ENCODE data around the gene CTSA. TPM values are rescaled to one million over a fixed set of nuclear protein-coding genes. Genes with fewer than 3 reads are reported as not detected.
A peak's percentile ranks its signal among the peaks of the same experiment; 100 is the strongest.

CTSA gene
- total RNA-seq (ENCODE audit: low replicate concordance), result 15.1 and 30.9 TPM in 2 replicates

GRCh38 chr20:45890985-45891983 lies at the start of gene CTSA, which contains the start of gene NEURL2:
Gene CTSA, plus strand, starts transcription at chr20:45891335. Its CDS starts 234 bp downstream, at chr20:45891569.
Gene NEURL2, minus strand, starts transcription at chr20:45891208. Its CDS starts 217 bp downstream, at chr20:45890991.
- no peaks in the 10 kb centered on the region for H3K36me3 ChIP-seq
- TF ChIP-seq CTCF (IDR thresholded peaks at IDR 0.05) (no peak), EZH2phosphoT487 (IDR thresholded peaks at IDR 0.05) (no peak), EZH2 (IDR thresholded peaks at IDR 0.05) (no peak)
- H3K9ac ChIP-seq, result peak within 1 kb of the TSS; percentile 56
- Mint-ChIP-seq H3K27me3 (ENCODE audit: insufficient read depth, low read depth) (peaks cover 6% of the 10 kb centered on the region), H3K36me3 (peaks cover 4% of the 10 kb centered on the region), H3K9me3 (no peaks in the 10 kb centered on the region), H3K4me1 (peaks cover 32% of the 10 kb centered on the region), H3K4me3 (peak within 1 kb of the TSS; percentile 94), H3K27ac (peak within 1 kb of the TSS; percentile 66)
- no peak within 1 kb of the TSS for H3K27ac ChIP-seq
- peak within 1 kb of the TSS; percentile 88 for H3K4me3 ChIP-seq
- H3K4me2 ChIP-seq, result peak within 1 kb of the TSS; percentile 91
- peak within 1 kb of the TSS; percentile 92 for H2AFZ ChIP-seq (replicated peaks)
- H3K79me2 ChIP-seq (ENCODE audit: low read depth), result no peaks in the 10 kb centered on the region
- H3F3A ChIP-seq (ENCODE audit: low read depth), result peaks cover 4% of the 10 kb centered on the region
- no peaks in the 10 kb centered on the region for H3K9me3 ChIP-seq (ENCODE audit: low read depth)
- DNase-seq (ENCODE audit: low spot score), result peak; percentile 87
- H3K27me3 ChIP-seq, result peaks cover 9% of the 10 kb centered on the region
- H3K4me1 ChIP-seq, result peaks cover 10% of the 10 kb centered on the region
- H4K20me1 ChIP-seq (ENCODE audit: low read depth), result no peaks in the 10 kb centered on the region

DNA sequence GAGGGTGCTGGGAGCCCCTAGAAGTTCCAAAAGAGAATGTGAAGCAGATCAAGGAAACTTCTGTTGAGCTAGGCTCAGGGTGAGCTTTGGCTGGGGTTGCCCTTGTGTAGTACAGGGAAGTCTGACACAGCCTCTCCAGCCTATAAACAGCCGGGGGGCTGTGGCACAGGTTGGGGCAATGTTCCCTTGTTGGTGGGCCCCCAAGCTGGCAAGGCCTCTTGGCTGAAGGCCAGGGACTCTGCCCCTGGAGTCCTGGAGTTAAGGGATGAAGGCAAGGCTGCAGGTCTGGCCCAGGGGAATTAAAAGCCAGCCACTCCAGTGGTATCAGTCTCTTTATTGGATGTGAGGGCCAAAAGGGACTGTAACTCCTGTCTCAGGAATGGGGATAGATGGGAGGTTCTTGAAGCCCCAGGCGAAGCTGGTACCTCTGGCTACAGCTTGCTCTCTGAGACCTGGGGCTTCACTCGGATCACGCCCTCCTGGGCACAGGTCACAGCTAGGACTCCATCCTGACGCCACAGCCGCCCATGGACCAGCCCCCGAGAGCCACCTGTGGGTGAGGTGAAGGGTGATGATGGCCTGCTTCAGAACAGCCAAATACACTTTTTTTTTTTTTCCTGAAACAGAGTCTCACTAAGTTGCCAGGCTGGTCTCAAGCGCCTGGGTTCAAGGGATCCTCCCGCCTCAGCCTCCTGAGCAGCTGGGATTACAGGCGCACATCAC lies 49.6 kb upstream of the CTSA start:
- Mint-ChIP-seq H3K27me3 (ENCODE audit: insufficient read depth, low read depth) (no peaks in the 10 kb centered on the region), H3K9me3 (no peaks in the 10 kb centered on the region), H3K4me3 (no peak overlapping the region), H3K4me1 (peaks cover 2% of the 10 kb centered on the region), H3K36me3 (peaks cover 7% of the 10 kb centered on the region), H3K27ac (no peak overlapping the region)
- no peaks in the 10 kb centered on the region for H3F3A ChIP-seq (ENCODE audit: low read depth)
- no peak overlapping the region for H3K4me3 ChIP-seq
- no peaks in the 10 kb centered on the region for H3K27me3 ChIP-seq
- TF ChIP-seq EZH2phosphoT487 (IDR thresholded peaks at IDR 0.05) (no peak), CTCF (IDR thresholded peaks at IDR 0.05) (no peak), EZH2 (IDR thresholded peaks at IDR 0.05) (no peak)
- no peak overlapping the region for H3K27ac ChIP-seq
- H3K79me2 ChIP-seq (ENCODE audit: low read depth), result no peaks in the 10 kb centered on the region
- peaks cover 3% of the 10 kb centered on the region for H4K20me1 ChIP-seq (ENCODE audit: low read depth)
- no peak overlapping the region for H3K9ac ChIP-seq
- no peak for DNase-seq (ENCODE audit: low spot score)
- H3K4me2 ChIP-seq, result no peak overlapping the region
- H3K9me3 ChIP-seq (ENCODE audit: low read depth), result no peaks in the 10 kb centered on the region
- H2AFZ ChIP-seq (replicated peaks), result no peak overlapping the region
- no peaks in the 10 kb centered on the region for H3K36me3 ChIP-seq
- H3K4me1 ChIP-seq, result no peaks in the 10 kb centered on the region

GRCh38 chr20:45842169-45842812 lies 48.8 kb upstream of the CTSA start:
- Histone ChIP-seq H3K36me3 (no peaks in the 10 kb centered on the region), H3K27ac (no peak overlapping the region), H2AFZ (replicated peaks) (no peak overlapping the region), H3K79me2 (ENCODE audit: low read depth) (no peaks in the 10 kb centered on the region), H3K9me3 (ENCODE audit: low read depth) (no peaks in the 10 kb centered on the region), H4K20me1 (ENCODE audit: low read depth) (peaks cover 3% of the 10 kb centered on the region), H3K9ac (no peak overlapping the region), H3K27me3 (no peaks in the 10 kb centered on the region), H3F3A (ENCODE audit: low read depth) (no peaks in the 10 kb centered on the region), H3K4me3 (no peak overlapping the region), H3K4me2 (no peak overlapping the region), H3K4me1 (no peaks in the 10 kb centered on the region)
- Mint-ChIP-seq H3K27ac (no peak overlapping the region), H3K36me3 (peaks cover 7% of the 10 kb centered on the region), H3K9me3 (no peaks in the 10 kb centered on the region), H3K4me3 (no peak overlapping the region), H3K27me3 (ENCODE audit: insufficient read depth, low read depth) (no peaks in the 10 kb centered on the region), H3K4me1 (no peaks in the 10 kb centered on the region)
- TF ChIP-seq CTCF (IDR thresholded peaks at IDR 0.05) (no peak), EZH2phosphoT487 (IDR thresholded peaks at IDR 0.05) (no peak), EZH2 (IDR thresholded peaks at IDR 0.05) (no peak)
- no peak for DNase-seq (ENCODE audit: low spot score)

Measured in neural progenitor cell (in vitro differentiated cells).